ENCODE results near the gene NTN3.

Gene NTN3

DNA sequence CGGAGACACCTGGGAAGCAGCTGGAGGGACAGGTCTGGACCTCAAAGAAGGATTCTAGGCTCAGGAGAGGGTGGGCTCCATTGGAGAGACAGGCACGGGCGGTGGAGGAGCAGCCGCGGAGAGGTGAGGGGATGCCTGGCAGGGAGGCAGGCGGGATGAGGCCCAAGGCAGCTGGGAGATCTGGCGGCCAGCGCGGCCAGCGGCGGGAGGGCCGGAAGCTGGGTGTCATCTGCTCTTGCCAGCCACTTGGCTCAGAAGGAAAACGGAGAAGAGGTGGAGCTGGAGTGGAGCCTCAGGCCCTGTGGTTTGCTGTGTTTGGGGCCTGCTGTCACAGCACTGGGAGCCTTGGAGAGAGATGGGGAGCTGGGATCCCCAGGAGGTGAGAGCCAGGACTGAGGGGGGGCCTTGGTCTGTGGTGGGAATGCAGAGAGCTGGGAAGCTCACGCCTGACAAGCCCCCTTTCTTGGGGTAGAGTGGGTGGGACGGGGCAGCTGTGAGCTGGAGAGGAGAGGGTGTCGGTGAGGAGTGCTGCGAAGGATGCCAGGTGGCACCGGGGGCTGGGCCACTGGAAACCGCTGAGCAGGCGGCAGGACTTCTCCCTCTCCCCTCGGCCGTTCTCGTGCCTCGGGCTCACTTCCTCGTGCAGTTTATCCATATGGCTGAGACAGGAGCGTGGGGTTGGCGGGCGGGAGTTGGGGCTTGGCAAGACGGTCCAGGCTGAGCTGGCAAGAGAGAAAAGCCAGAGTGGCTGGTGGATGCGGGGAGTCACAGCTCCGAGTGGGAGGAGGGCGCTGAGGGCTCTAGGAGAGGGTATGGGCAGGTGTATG is 11.8 kb downstream of the NTN3 start:
- Histone ChIP-seq H3K36me3 (ENCODE audit: insufficient read depth, low read length) (no peaks in the 10 kb centered on the region), H3F3A (ENCODE audit: low read depth) (no peaks in the 10 kb centered on the region), H3K4me1 (ENCODE audit: insufficient read depth, low read length, poor library complexity, severe bottlenecking) (no peaks in the 10 kb centered on the region), H3K4me3 (ENCODE audit: low read length, poor library complexity, severe bottlenecking) (no peak overlapping the region), H3K9me3 (ENCODE audit: insufficient read depth, low read depth, low read length) (no peaks in the 10 kb centered on the region), H3K9ac (ENCODE audit: low read depth, low read length, poor library complexity, severe bottlenecking) (no peak overlapping the region), H3K4me2 (ENCODE audit: low read depth, low read length, poor library complexity, severe bottlenecking) (no peak overlapping the region), H4K20me1 (ENCODE audit: insufficient read depth, low read length, poor library complexity, severe bottlenecking) (peaks cover 2% of the 10 kb centered on the region), H3K9me2 (replicated peaks; ENCODE audit: low read depth, low read length) (no peaks in the 10 kb centered on the region), H3K79me2 (ENCODE audit: insufficient read depth, low read length) (peaks cover 26% of the 10 kb centered on the region; the same call in 1 of the 2 replicates), H2AFZ (ENCODE audit: low read length) (no peak overlapping the region), H3K27me3 (ENCODE audit: insufficient read depth, low read length, poor library complexity, severe bottlenecking) (no peaks in the 10 kb centered on the region)
- no peak for TF ChIP-seq EZH2phosphoT487 (IDR thresholded peaks at IDR 0.05; ENCODE audit: borderline replicate concordance)
- TF ChIP-seq, protein P1, sequence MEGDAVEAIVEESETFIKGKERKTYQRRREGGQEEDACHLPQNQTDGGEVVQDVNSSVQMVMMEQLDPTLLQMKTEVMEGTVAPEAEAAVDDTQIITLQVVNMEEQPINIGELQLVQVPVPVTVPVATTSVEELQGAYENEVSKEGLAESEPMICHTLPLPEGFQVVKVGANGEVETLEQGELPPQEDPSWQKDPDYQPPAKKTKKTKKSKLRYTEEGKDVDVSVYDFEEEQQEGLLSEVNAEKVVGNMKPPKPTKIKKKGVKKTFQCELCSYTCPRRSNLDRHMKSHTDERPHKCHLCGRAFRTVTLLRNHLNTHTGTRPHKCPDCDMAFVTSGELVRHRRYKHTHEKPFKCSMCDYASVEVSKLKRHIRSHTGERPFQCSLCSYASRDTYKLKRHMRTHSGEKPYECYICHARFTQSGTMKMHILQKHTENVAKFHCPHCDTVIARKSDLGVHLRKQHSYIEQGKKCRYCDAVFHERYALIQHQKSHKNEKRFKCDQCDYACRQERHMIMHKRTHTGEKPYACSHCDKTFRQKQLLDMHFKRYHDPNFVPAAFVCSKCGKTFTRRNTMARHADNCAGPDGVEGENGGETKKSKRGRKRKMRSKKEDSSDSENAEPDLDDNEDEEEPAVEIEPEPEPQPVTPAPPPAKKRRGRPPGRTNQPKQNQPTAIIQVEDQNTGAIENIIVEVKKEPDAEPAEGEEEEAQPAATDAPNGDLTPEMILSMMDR (conservative IDR thresholded peaks at IDR 0.05; ENCODE audit: low read length): no peak

DNA sequence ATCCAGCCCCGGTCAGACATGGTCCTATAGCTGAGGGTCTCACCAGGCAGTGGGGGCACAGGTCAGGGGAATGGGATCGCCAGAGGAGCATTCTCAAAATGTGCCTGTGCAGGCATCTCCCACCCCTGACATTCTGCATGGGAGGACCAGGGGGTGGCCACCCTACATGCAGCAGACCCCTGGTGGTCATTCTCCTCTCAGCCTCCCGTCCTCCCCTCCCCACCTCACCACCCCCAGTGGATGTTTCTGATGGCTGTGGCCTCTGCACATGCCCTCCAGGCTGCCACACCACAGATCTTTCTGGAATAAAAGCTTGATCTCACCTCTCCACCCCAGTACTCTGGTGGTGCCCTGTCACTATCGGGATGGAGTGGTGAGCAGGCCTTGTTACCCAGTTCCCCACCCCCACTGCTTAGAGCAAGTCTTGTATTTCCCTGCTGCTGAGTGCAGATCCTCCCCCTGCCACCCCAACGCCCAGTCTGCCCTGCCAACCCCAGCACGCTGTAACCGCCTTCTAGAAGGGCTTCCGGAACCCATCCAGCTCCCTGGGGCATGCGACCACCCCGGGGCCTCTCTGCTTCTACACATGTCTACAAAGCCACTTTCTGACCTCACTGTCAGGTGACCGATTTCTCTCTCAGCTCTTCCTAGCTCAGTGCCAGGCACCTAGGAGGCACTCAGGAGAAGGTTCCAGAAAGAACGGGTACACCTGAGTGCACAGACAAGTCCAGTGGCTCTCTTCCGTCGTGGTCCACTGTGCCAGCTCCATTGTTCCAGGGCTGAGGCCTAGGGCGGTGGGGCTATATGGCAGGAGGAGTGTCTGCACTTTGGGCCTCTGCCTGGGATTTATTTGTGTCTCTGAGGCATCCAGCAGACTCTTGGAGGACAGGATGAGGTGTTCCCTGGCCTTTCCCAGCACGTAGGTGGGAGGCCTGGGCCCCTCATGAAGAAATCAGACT is 13.1 kb downstream of the NTN3 start:
- H3K36me3 ChIP-seq (ENCODE audit: insufficient read depth, low read length): no peaks in the 10 kb centered on the region
- no peaks in the 10 kb centered on the region for H3K9me3 ChIP-seq (ENCODE audit: insufficient read depth, low read depth, low read length)
- H3K4me2 ChIP-seq (ENCODE audit: low read depth, low read length, poor library complexity, severe bottlenecking): no peak overlapping the region
- H3K4me3 ChIP-seq (ENCODE audit: low read length, poor library complexity, severe bottlenecking): no peak overlapping the region
- no peak overlapping the region for H3K9ac ChIP-seq (ENCODE audit: low read depth, low read length, poor library complexity, severe bottlenecking)
- no peaks in the 10 kb centered on the region for H3F3A ChIP-seq (ENCODE audit: low read depth)
- no peaks in the 10 kb centered on the region for H3K9me2 ChIP-seq (replicated peaks; ENCODE audit: low read depth, low read length)
- H2AFZ ChIP-seq (ENCODE audit: low read length): no peak overlapping the region
- TF ChIP-seq, protein P1 (conservative IDR thresholded peaks at IDR 0.05; ENCODE audit: low read length): no peak
- no peak for TF ChIP-seq EZH2phosphoT487 (IDR thresholded peaks at IDR 0.05; ENCODE audit: borderline replicate concordance)
- no peaks in the 10 kb centered on the region for H3K27me3 ChIP-seq (ENCODE audit: insufficient read depth, low read length, poor library complexity, severe bottlenecking)
- no peaks in the 10 kb centered on the region for H3K4me1 ChIP-seq (ENCODE audit: insufficient read depth, low read length, poor library complexity, severe bottlenecking)
- H4K20me1 ChIP-seq (ENCODE audit: insufficient read depth, low read length, poor library complexity, severe bottlenecking): peaks cover 3% of the 10 kb centered on the region
- H3K79me2 ChIP-seq (ENCODE audit: insufficient read depth, low read length): peaks cover 15% of the 10 kb centered on the region; the same call in 1 of the 2 replicates

DNA sequence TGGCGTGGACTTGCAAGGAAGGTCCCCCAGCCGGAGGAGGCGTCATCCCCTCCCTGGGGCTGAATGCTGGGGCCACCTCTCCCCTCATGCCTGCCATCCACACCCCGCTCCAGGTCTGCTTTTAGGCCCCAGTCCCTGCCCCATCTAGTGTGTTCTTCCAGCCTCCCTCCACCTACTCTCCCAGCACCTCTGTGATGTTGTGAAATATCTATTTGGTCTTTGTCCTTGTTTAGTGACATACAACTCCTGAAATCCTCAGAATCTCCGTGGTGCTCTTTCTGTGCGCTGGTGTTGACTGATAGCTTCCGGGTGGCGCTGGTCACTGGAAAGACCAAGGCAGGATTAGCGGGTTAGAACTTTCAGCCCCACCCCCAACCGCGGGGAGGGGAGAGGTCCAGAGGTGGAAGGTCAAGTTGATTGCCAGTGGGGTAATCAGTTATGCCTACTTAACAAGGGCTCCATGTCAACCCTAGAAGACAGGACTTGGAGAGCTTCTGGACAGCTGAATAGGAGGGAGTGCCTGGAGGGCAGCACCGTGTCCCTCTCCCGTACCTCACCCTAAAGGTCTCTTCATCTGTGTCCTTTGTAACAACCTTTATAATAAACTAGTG is 13.9 kb downstream of the NTN3 start:
- H4K20me1 ChIP-seq (ENCODE audit: insufficient read depth, low read length, poor library complexity, severe bottlenecking): peaks cover 3% of the 10 kb centered on the region
- H3K79me2 ChIP-seq (ENCODE audit: insufficient read depth, low read length): peaks cover 20% of the 10 kb centered on the region; the same call in 1 of the 2 replicates
- no peaks in the 10 kb centered on the region for H3K9me2 ChIP-seq (replicated peaks; ENCODE audit: low read depth, low read length)
- H3K4me1 ChIP-seq (ENCODE audit: insufficient read depth, low read length, poor library complexity, severe bottlenecking): no peaks in the 10 kb centered on the region
- H3K9me3 ChIP-seq (ENCODE audit: insufficient read depth, low read depth, low read length): no peaks in the 10 kb centered on the region
- H3K4me2 ChIP-seq (ENCODE audit: low read depth, low read length, poor library complexity, severe bottlenecking): no peak overlapping the region
- H2AFZ ChIP-seq (ENCODE audit: low read length): no peak overlapping the region
- TF ChIP-seq EZH2phosphoT487 (IDR thresholded peaks at IDR 0.05; ENCODE audit: borderline replicate concordance): no peak
- TF ChIP-seq, protein P1 (conservative IDR thresholded peaks at IDR 0.05; ENCODE audit: low read length): no peak
- H3K27me3 ChIP-seq (ENCODE audit: insufficient read depth, low read length, poor library complexity, severe bottlenecking): no peaks in the 10 kb centered on the region
- H3K9ac ChIP-seq (ENCODE audit: low read depth, low read length, poor library complexity, severe bottlenecking): no peak overlapping the region
- H3K36me3 ChIP-seq (ENCODE audit: insufficient read depth, low read length): no peaks in the 10 kb centered on the region
- no peak overlapping the region for H3K4me3 ChIP-seq (ENCODE audit: low read length, poor library complexity, severe bottlenecking)
- no peaks in the 10 kb centered on the region for H3F3A ChIP-seq (ENCODE audit: low read depth)

Data from Loucy (cell line).